Melanocyte of skin (primary cell): Measurements from ENCODE around the gene PERM1. TPM values are rescaled to one million over a fixed set of nuclear protein-coding genes. Genes with fewer than 3 reads are reported as not detected.

Experiments
- small RNA-seq, 2 donors: library from RNA; depleted of rRNA; stranded (forward); fragments of <200 nt; gene quantifications; one replicate each; pipeline ENCODE3, GENCODE V24; 2012
- total RNA-seq, 2 donors: library from RNA; depleted of rRNA; stranded (reverse); fragments of >200 nt; gene quantifications; 2 replicates each; pipeline ENCODE4 v1.2.3, GENCODE V29; 2012

The PERM1 gene, protein sequence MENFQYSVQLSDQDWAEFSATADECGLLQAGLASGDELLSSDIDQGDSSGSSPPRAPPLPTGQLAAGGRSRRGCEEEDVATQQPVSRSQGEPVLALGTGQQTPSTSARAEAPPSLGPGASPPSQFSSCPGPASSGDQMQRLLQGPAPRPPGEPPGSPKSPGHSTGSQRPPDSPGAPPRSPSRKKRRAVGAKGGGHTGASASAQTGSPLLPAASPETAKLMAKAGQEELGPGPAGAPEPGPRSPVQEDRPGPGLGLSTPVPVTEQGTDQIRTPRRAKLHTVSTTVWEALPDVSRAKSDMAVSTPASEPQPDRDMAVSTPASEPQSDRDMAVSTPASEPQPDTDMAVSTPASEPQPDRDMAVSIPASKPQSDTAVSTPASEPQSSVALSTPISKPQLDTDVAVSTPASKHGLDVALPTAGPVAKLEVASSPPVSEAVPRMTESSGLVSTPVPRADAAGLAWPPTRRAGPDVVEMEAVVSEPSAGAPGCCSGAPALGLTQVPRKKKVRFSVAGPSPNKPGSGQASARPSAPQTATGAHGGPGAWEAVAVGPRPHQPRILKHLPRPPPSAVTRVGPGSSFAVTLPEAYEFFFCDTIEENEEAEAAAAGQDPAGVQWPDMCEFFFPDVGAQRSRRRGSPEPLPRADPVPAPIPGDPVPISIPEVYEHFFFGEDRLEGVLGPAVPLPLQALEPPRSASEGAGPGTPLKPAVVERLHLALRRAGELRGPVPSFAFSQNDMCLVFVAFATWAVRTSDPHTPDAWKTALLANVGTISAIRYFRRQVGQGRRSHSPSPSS
- not detected for total RNA-seq

GRCh38 chr1:981955-982558 lies at the start of gene PERM1:
Gene PERM1 (minus strand): TSS chr1:982093. CDS start chr1:981029, 1,064 bp downstream.

DNA sequence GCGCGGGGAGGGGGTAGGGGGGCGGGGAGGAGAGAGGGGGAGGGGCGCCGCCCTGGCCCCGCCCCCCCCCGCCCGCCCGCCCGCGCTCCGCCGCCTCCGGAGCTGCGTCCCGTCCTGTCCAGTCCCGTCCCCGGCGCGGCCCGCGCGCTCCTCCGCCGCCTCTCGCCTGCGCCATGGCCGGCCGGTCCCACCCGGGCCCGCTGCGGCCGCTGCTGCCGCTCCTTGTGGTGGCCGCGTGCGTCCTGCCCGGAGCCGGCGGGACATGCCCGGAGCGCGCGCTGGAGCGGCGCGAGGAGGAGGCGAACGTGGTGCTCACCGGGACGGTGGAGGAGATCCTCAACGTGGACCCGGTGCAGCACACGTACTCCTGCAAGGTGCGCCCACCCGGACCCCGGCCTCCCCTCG lies 38.1 kb upstream of the PERM1 start, which contains the start of gene AGRN:
TSS of gene AGRN (plus strand) at position 121 of the 405 bp plus-strand sequence. CDS start at position 174, 53 bp downstream.

DNA sequence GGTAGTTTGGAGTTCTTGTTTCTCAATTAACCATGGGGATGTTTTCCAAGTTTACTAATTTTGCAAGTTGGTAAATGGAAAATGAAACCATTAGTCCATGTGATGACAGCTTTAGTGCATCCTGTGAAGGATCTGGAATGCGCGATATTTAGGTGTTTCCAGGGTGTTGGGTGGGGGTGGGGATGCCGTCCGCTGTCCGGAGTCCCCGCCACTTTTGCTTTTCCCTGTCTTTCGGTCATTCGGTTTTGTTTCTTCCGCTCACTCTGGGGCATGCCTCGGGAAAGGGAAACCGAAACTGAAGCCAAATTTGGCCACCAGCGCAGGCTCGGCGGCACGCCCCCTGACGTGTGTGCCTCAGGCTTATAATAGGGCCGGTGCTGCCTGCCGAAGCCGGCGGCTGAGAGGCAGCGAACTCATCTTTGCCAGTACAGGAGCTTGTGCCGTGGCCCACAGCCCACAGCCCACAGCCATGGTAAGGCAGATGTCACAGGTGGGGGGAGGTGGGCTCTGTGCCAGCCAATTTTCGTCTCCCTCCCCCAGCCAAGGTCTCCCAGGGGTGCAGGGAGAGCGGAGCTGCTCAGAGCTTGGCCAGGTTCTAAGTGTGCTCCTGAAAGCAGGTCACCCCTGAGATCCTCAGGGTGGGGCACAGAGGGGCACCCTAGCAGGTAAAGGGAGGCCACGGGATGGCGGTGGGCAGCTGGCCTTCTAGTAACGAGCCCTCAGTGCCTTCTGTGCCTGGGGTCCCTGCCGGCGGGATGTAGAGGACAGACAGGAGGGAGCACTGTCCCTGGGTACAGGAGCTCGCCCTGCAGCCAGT lies 31.4 kb upstream of the PERM1 start, which contains the start of gene ISG15:
TSS of gene ISG15 (plus strand) at position 393 of the 817 bp plus-strand sequence. CDS start at position 470, 77 bp downstream.

GRCh38 chr1:999725-1000356 lies 17.9 kb upstream of the PERM1 start, which contains the start of gene HES4:
Gene HES4 (minus strand): TSS chr1:1000097. CDS start chr1:999973, 124 bp downstream.

GRCh38 chr1:966135-966703 lies 15.7 kb downstream of the PERM1 start, which contains the start of gene PLEKHN1:
Gene PLEKHN1 (plus strand): TSS chr1:966482. CDS start chr1:966532, 50 bp downstream.

GRCh38 chr1:960363-961131 lies 21.3 kb downstream of the PERM1 start, which contains the start of gene KLHL17:
Gene KLHL17 (plus strand): TSS chr1:960584. CDS start chr1:960694, 110 bp downstream.

DNA sequence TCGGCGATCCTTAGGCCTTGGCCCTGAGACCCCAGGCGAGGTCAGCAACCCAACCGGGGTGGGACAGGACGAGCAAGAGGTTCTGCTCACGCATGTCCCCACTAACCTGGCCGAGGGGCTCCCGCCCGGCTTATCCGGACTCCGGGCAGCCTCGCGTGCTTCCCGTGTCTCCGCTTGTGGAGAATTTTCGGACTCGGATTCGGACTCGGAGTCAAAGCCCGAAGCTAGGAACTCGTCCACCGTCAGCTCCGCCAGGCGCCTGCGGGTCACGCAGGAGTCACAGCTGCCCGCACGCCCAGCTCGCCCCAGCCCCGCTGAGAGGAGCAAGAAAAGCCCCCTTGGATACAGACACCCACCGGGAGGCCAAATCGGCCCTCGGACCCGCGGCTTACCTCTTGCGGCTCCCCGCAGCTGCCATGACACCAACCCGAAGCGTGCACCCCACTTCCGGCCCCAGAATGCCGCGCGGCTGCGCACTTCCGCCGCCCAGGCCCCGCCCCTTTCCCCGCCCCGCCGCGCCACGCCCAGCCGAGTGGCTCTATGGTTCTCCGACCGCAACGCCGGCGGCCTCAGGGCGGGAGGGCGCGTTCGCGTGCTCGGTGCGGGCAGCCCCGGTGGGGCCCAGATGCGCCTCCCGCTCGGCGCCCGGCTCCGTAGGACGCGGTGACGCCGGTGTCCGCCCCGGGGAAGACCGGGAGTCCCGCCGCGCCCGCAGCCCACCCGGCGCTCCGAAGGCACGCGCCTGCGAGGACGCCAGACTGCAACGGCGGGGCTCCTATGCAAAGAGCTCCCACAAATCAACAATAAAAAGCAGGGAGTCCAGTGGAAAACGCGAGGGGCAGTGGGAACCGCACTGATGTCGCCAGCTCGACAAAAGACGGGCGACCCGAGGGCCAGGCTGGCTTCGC lies 22.8 kb downstream of the PERM1 start, which contains the start of gene NOC2L:
TSS of gene NOC2L (minus strand) at position 434 of the 908 bp plus-strand sequence. CDS start at position 418, 16 bp downstream.

Small RNA genes within 50 kb of the gene (small RNA-seq; reads per million reads assigned to genes)
- 0 reads per million in 2 donors for gene AL645608.3

Other genes starting within 250 kb of the PERM1 start
- under 1 TPM in 1 of 2 donors, not detected in 1; under 0.01 TPM for gene SAMD11, start 58.2 kb downstream of the PERM1 start, total RNA-seq
- 100 to 1,000 TPM in 1 of 2 donors, 10 to 100 TPM in 1; 71.9 to 120 TPM for gene NOC2L, start 22.8 kb downstream of the PERM1 start, total RNA-seq
- gene KLHL17, start 21.5 kb downstream of the PERM1 start, total RNA-seq, result 1 to 10 TPM; 5.7 to 8.3 TPM
- gene PLEKHN1, start 15.6 kb downstream of the PERM1 start, total RNA-seq, result under 1 TPM in 1 of 2 donors, not detected in 1; 0.67 TPM
- 10 to 100 TPM; 32.0 to 57.1 TPM for gene HES4, start 18.0 kb upstream of the PERM1 start, total RNA-seq
- gene ISG15, start 31.4 kb upstream of the PERM1 start, total RNA-seq, result 1,000 to 10,000 TPM; 2,813 to 2,877 TPM
- gene AGRN, start 38.0 kb upstream of the PERM1 start, total RNA-seq, result 100 to 1,000 TPM in 1 of 2 donors, 10 to 100 TPM in 1; 80.3 to 113 TPM
- not detected for gene RNF223, start 92.2 kb upstream of the PERM1 start, total RNA-seq
- 10 to 100 TPM in 1 of 2 donors, 1 to 10 TPM in 1; 8.6 to 12.0 TPM for gene C1orf159, start 134.0 kb upstream of the PERM1 start, total RNA-seq
- not detected for gene TTLL10, start 191.8 kb upstream of the PERM1 start, total RNA-seq
- under 1 TPM in 1 of 2 donors, not detected in 1; 0.34 TPM for gene TNFRSF18, start 224.5 kb upstream of the PERM1 start, total RNA-seq
- not detected for gene TNFRSF4, start 232.1 kb upstream of the PERM1 start, total RNA-seq
- 10 to 100 TPM; 79.5 to 88.9 TPM for gene SDF4, start 249.9 kb upstream of the PERM1 start, total RNA-seq